ENCODE results near the gene TUBA4B.

- TF ChIP-seq CTCF (conservative IDR thresholded peaks at IDR 0.05; ENCODE audit: low read length): no peak
- TF ChIP-seq EZH2phosphoT487 (IDR thresholded peaks at IDR 0.05; ENCODE audit: borderline replicate concordance, low read depth, low read length): no peak
These were observed 38.4 kb downstream of the TUBA4B start for GRCh38 chr2:219291394-219291793.
